ENCODE measurements around the gene CCL3. TPM values are rescaled to one million over a fixed set of nuclear protein-coding genes. Genes with fewer than 3 reads are reported as not detected.

Gene CCL3
- total and polyA plus RNA-seq, 2 experiments from 2014 or later: not detected

DNA sequence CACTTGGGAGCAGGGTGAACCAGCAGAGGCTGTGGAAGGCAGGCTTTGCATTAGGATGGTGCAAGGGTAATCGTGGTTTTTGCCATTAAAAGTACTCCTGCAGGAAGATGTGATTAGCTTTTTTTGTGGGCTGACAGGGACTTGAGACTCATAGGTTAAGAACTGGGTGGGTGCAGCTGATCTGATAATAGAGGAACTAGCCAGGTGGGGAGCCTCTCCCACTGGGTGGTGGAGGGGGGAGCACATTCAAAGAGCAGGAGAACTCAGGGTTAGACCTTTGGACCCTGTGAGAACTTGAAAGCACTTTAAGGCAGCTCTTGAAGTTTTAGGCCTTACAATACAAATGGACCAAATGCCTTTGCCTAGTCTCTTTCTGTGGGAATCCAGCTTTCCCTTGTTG is 46.1 kb upstream of the CCL3 start:
- Histone ChIP-seq H3K4me2 (no peak overlapping the region), H4K20me1 (replicated peaks; ENCODE audit: insufficient read depth) (no peaks in the 10 kb centered on the region), H3K4me1 (ENCODE audit: insufficient read depth) (no peaks in the 10 kb centered on the region), H3K4me3 (no peak overlapping the region), H3F3A (replicated peaks; ENCODE audit: low read depth) (no peaks in the 10 kb centered on the region), H3K27ac (ENCODE audit: low read depth) (no peak overlapping the region), H3K79me2 (replicated peaks; ENCODE audit: insufficient read depth) (no peaks in the 10 kb centered on the region), H2AFZ (no peak overlapping the region), H3K36me3 (ENCODE audit: insufficient read depth) (no peaks in the 10 kb centered on the region), H3K9me2 (ENCODE audit: insufficient read depth) (0 out of 2 replicates have a peak, but pooled peaks cover 3% of the 10 kb centered on the region), H3K27me3 (ENCODE audit: insufficient read depth) (no peaks in the 10 kb centered on the region)
- ATAC-seq: no peak
- Mint-ChIP-seq H3K9me3 (no peaks in the 10 kb centered on the region; the same call in 2 of the 3 replicates), H3K4me1 (no peaks in the 10 kb centered on the region), H3K36me3 (ENCODE audit: low read depth) (no peaks in the 10 kb centered on the region), H3K27me3 (ENCODE audit: insufficient read depth, low read depth, poor library complexity) (peaks cover 6% of the 10 kb centered on the region), H3K27ac (no peak overlapping the region; the same call in 1 of the 2 replicates), H3K4me3 (no peak overlapping the region)
- DNase-seq (ENCODE audit: low spot score): no peak
- no peak for TF ChIP-seq CREB1 (CRISPR knock-in tag; IDR thresholded peaks at IDR 0.05; ENCODE audit: low read depth)
- no peak for TF ChIP-seq EZH2phosphoT487 (IDR thresholded peaks at IDR 0.05; ENCODE audit: unreplicated experiment)
- TF ChIP-seq, protein P1, sequence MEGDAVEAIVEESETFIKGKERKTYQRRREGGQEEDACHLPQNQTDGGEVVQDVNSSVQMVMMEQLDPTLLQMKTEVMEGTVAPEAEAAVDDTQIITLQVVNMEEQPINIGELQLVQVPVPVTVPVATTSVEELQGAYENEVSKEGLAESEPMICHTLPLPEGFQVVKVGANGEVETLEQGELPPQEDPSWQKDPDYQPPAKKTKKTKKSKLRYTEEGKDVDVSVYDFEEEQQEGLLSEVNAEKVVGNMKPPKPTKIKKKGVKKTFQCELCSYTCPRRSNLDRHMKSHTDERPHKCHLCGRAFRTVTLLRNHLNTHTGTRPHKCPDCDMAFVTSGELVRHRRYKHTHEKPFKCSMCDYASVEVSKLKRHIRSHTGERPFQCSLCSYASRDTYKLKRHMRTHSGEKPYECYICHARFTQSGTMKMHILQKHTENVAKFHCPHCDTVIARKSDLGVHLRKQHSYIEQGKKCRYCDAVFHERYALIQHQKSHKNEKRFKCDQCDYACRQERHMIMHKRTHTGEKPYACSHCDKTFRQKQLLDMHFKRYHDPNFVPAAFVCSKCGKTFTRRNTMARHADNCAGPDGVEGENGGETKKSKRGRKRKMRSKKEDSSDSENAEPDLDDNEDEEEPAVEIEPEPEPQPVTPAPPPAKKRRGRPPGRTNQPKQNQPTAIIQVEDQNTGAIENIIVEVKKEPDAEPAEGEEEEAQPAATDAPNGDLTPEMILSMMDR (conservative IDR thresholded peaks at IDR 0.05; ENCODE audit: low read depth in 2 of 2): no peak
- TF ChIP-seq, protein P2, sequence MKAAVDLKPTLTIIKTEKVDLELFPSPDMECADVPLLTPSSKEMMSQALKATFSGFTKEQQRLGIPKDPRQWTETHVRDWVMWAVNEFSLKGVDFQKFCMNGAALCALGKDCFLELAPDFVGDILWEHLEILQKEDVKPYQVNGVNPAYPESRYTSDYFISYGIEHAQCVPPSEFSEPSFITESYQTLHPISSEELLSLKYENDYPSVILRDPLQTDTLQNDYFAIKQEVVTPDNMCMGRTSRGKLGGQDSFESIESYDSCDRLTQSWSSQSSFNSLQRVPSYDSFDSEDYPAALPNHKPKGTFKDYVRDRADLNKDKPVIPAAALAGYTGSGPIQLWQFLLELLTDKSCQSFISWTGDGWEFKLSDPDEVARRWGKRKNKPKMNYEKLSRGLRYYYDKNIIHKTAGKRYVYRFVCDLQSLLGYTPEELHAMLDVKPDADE (IDR thresholded peaks at IDR 0.05): no peak
- no peak for TF ChIP-seq STAT1 (IDR thresholded peaks at IDR 0.05; ENCODE audit: unreplicated experiment)
- TF ChIP-seq, protein P3, sequence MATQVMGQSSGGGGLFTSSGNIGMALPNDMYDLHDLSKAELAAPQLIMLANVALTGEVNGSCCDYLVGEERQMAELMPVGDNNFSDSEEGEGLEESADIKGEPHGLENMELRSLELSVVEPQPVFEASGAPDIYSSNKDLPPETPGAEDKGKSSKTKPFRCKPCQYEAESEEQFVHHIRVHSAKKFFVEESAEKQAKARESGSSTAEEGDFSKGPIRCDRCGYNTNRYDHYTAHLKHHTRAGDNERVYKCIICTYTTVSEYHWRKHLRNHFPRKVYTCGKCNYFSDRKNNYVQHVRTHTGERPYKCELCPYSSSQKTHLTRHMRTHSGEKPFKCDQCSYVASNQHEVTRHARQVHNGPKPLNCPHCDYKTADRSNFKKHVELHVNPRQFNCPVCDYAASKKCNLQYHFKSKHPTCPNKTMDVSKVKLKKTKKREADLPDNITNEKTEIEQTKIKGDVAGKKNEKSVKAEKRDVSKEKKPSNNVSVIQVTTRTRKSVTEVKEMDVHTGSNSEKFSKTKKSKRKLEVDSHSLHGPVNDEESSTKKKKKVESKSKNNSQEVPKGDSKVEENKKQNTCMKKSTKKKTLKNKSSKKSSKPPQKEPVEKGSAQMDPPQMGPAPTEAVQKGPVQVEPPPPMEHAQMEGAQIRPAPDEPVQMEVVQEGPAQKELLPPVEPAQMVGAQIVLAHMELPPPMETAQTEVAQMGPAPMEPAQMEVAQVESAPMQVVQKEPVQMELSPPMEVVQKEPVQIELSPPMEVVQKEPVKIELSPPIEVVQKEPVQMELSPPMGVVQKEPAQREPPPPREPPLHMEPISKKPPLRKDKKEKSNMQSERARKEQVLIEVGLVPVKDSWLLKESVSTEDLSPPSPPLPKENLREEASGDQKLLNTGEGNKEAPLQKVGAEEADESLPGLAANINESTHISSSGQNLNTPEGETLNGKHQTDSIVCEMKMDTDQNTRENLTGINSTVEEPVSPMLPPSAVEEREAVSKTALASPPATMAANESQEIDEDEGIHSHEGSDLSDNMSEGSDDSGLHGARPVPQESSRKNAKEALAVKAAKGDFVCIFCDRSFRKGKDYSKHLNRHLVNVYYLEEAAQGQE (IDR thresholded peaks at IDR 0.05; ENCODE audit: unreplicated experiment): no peak
- TF ChIP-seq, protein P4, sequence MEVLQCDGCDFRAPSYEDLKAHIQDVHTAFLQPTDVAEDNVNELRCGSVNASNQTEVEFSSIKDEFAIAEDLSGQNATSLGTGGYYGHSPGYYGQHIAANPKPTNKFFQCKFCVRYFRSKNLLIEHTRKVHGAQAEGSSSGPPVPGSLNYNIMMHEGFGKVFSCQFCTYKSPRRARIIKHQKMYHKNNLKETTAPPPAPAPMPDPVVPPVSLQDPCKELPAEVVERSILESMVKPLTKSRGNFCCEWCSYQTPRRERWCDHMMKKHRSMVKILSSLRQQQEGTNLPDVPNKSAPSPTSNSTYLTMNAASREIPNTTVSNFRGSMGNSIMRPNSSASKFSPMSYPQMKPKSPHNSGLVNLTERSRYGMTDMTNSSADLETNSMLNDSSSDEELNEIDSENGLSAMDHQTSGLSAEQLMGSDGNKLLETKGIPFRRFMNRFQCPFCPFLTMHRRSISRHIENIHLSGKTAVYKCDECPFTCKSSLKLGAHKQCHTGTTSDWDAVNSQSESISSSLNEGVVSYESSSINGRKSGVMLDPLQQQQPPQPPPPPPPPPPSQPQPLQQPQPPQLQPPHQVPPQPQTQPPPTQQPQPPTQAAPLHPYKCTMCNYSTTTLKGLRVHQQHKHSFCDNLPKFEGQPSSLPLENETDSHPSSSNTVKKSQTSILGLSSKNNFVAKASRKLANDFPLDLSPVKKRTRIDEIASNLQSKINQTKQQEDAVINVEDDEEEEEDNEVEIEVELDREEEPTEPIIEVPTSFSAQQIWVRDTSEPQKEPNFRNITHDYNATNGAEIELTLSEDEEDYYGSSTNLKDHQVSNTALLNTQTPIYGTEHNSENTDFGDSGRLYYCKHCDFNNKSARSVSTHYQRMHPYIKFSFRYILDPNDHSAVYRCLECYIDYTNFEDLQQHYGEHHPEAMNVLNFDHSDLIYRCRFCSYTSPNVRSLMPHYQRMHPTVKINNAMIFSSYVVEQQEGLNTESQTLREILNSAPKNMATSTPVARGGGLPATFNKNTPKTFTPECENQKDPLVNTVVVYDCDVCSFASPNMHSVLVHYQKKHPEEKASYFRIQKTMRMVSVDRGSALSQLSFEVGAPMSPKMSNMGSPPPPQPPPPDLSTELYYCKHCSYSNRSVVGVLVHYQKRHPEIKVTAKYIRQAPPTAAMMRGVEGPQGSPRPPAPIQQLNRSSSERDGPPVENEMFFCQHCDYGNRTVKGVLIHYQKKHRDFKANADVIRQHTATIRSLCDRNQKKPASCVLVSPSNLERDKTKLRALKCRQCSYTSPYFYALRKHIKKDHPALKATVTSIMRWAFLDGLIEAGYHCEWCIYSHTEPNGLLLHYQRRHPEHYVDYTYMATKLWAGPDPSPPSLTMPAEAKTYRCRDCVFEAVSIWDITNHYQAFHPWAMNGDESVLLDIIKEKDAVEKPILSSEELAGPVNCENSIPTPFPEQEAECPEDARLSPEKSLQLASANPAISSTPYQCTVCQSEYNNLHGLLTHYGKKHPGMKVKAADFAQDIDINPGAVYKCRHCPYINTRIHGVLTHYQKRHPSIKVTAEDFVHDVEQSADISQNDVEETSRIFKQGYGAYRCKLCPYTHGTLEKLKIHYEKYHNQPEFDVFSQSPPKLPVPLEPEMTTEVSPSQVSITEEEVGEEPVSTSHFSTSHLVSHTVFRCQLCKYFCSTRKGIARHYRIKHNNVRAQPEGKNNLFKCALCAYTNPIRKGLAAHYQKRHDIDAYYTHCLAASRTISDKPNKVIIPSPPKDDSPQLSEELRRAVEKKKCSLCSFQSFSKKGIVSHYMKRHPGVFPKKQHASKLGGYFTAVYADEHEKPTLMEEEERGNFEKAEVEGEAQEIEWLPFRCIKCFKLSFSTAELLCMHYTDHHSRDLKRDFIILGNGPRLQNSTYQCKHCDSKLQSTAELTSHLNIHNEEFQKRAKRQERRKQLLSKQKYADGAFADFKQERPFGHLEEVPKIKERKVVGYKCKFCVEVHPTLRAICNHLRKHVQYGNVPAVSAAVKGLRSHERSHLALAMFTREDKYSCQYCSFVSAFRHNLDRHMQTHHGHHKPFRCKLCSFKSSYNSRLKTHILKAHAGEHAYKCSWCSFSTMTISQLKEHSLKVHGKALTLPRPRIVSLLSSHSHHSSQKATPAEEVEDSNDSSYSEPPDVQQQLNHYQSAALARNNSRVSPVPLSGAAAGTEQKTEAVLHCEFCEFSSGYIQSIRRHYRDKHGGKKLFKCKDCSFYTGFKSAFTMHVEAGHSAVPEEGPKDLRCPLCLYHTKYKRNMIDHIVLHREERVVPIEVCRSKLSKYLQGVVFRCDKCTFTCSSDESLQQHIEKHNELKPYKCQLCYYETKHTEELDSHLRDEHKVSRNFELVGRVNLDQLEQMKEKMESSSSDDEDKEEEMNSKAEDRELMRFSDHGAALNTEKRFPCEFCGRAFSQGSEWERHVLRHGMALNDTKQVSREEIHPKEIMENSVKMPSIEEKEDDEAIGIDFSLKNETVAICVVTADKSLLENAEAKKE (CRISPR knock-in tag; IDR thresholded peaks at IDR 0.05): no peak
- no peak for TF ChIP-seq EZH2 (IDR thresholded peaks at IDR 0.05; ENCODE audit: low read depth, unreplicated experiment)
- no peak for TF ChIP-seq JUNB (IDR thresholded peaks at IDR 0.05; ENCODE audit: unreplicated experiment)
- TF ChIP-seq POLR2AphosphoS5 (IDR thresholded peaks at IDR 0.05; ENCODE audit: low read depth): no peak
- TF ChIP-seq ZNF114 (CRISPR knock-in tag; IDR thresholded peaks at IDR 0.05): no peak
- no peak for TF ChIP-seq NANOG (IDR thresholded peaks at IDR 0.05; ENCODE audit: borderline replicate concordance)
- no peak for TF ChIP-seq ZNF331 (CRISPR knock-in tag; IDR thresholded peaks at IDR 0.05; ENCODE audit: low read depth)
